Measurements from ENCODE around the gene DNAH6. TPM values are rescaled to one million over a fixed set of nuclear protein-coding genes. Genes with fewer than 3 reads are reported as not detected.
"Not testable (repeated sequence)": the region's sequence is repeated elsewhere in the genome, so short reads cannot be mapped to it uniquely, and the experiment has no call there.

The DNAH6 gene, protein sequence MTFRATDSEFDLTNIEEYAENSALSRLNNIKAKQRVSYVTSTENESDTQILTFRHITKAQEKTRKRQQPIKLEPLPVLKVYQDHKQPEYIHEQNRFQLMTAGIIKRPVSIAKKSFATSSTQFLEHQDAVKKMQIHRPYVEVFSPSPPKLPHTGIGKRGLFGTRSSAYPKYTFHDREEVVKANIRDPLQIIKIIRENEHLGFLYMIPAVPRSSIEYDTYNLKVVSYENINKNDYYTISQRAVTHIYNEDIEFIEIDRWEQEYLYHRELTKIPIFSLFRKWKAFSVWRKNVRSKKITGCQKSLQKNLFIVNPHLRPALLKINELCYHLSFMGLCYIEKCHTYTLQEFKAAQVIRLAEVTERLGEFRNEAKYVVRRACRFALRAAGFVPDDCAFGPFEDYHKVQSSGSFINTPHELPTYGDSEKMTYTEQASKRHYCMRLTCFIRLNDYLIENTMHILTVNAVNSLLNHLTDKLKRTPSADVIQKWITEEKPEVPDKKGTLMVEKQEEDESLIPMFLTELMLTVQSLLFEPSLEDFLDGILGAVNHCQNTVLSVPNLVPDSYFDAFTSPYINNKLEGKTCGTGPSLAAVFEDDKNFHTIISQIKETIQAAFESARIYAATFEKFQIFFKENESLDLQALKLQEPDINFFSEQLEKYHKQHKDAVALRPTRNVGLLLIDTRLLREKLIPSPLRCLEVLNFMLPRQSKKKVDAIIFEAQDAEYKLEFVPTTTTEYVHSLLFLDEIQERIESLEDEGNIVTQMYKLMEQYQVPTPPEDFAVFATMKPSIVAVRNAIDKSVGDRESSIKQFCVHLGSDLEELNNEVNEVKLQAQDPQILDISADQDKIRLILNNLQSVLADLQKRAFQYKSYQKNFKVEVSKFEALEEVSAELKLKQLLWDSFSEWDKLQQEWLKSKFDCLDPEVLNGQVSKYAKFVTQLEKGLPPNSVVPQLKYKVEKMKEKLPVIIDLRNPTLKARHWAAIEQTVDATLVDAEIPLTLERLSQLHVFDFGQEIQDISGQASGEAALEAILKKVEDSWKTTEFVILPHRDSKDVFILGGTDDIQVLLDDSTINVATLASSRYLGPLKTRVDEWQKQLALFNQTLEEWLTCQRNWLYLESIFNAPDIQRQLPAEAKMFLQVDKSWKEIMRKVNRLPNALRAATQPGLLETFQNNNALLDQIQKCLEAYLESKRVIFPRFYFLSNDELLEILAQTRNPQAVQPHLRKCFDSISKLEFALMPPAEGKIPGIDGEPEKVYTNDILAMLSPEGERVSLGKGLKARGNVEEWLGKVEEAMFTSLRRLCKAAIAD (N-terminal part only)
- total RNA-seq (2014; rRNA removed; shearing (Covaris generic)): under 0.01 TPM in 2 replicates

DNA sequence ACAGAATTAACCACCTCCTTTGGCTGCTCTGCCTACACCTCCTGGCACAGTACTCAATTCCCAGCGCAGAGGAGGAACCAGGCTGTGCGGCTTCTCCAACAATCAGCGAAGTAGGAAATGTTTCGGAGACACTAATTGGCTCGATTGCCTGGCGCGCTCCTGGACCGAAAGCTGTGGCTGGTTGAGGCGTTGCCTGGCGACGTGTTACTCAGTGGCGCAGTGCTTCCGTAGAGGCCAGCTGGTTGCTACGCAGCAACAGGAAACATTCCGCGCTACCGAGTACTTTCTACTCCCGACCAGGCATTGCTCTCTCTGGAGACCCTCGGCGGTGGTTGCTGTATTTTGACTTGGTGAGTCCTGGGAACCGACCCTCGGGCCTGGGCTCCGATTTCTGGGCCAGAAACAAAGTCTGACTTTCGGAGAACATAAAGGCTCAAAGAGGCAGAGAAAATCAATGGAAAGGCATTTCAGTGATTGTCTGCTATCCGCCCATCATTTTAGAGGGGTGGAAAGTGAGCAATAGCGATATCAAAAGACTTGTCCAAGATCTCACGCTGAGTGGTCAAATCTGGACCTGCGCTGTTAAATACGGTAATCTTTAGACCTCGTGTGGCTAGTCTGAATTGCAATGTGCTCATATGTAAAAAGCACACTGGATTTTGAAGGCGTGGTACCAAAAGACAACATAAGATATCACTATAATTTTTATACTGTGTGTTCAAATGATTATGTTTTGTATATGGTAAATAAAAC, at the start of gene DNAH6:
Gene DNAH6 (plus strand): TSS at position 265 of the 753 bp plus-strand sequence. CDS start 1,329 bp downstream, outside the sequence.
- in situ Hi-C loops (cut with HindIII; ENCODE audit: low sequenced_read_pairs): no loop called here
- DNase-seq (ENCODE audit: low spot score): peak; percentile 97

DNA sequence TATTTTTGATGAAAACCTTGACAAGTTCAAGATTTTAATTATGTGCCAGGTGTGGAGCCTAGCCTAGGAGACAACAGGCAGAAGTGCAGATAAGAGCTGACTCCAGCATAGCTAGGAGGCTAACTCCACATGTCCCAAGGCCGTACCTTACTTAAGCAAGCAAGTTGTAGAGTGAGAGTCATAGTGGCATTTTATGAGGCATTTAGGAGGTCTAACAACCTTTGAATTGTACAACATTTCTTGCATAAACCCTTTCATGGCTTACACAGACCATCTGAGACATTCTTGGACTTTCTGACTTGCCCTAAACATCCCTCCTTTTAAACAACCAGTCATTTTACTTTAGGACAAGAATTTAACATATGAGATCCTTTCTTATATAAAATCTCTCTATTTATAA, 48.9 kb upstream of the DNAH6 start:
- DNase-seq (ENCODE audit: low spot score): no peak
- in situ Hi-C loops (cut with HindIII; ENCODE audit: low sequenced_read_pairs): no loop called here

- DNase-seq (ENCODE audit: low spot score); in situ Hi-C loops (cut with HindIII; ENCODE audit: low sequenced_read_pairs): not testable (repeated sequence)
These were observed 43.9 kb upstream of the DNAH6 start for GRCh38 chr2:84472423-84472822.

GRCh38 chr2:84472856-84473565, 43.3 kb upstream of the DNAH6 start:
- in situ Hi-C loops (cut with HindIII; ENCODE audit: low sequenced_read_pairs): no loop called here
- no peak for DNase-seq (ENCODE audit: low spot score)

GRCh38 chr2:84474176-84474575, 42.1 kb upstream of the DNAH6 start:
- DNase-seq (ENCODE audit: low spot score): no peak
- in situ Hi-C loops (cut with HindIII; ENCODE audit: low sequenced_read_pairs): no loop called here

DNA sequence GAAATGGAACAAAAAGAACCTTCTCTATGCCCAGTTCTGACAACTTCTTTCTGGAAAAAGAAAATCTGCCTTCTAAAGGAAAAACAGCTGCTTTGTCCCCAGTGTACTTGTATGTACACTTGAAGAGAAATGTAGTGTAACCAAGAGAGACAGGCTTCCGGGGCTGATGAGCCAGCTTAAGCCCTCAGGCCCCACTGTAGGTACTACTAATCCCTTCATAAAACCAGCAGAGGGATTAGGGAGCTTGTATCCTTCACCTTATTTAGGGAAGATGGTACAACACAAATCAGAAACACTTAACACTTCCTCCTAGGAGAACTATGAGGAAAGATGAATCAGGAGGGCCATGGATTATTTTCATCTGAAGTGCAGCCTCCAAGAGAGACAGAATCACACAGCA, 38.4 kb upstream of the DNAH6 start:
- no peak for DNase-seq (ENCODE audit: low spot score)
- in situ Hi-C loops (cut with HindIII; ENCODE audit: low sequenced_read_pairs): no loop called here

DNA sequence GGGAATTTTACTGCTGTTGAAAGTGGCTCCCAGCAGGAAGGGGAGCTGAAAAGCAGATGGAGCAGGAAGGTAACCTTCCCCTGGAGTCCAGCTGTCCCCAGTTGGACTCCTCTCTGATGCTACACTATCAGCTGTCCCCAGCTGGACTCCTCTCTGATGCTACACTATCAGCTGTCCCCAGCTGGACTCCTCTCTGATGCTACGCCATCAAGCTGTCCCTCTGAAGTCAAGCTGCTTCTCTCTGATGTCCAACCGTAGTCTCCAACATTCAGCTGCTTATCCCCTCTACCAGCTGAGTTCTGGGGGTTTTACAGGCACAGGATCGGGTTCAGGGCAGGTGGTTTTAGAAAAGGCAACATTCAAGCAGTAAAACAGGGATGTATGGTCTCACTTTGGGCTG, 37.4 kb upstream of the DNAH6 start:
- in situ Hi-C loops (cut with HindIII; ENCODE audit: low sequenced_read_pairs): no loop called here

GRCh38 chr2:84481702-84482101, 34.6 kb upstream of the DNAH6 start:
- in situ Hi-C loops (cut with HindIII; ENCODE audit: low sequenced_read_pairs): no loop called here
- no peak for DNase-seq (ENCODE audit: low spot score)

More for the DNA sequence above, 37.4 kb upstream of the DNAH6 start:
- DNase-seq (ENCODE audit: low spot score): no peak

- in situ Hi-C loops (cut with HindIII; ENCODE audit: low sequenced_read_pairs): no loop called here
- DNase-seq (ENCODE audit: low spot score): no peak
These were observed 33.7 kb upstream of the DNAH6 start for GRCh38 chr2:84482603-84483002.

- DNase-seq (ENCODE audit: low spot score): no peak
- in situ Hi-C loops (cut with HindIII; ENCODE audit: low sequenced_read_pairs): no loop called here
These were observed 33.0 kb upstream of the DNAH6 start for GRCh38 chr2:84483320-84483719.

DNA sequence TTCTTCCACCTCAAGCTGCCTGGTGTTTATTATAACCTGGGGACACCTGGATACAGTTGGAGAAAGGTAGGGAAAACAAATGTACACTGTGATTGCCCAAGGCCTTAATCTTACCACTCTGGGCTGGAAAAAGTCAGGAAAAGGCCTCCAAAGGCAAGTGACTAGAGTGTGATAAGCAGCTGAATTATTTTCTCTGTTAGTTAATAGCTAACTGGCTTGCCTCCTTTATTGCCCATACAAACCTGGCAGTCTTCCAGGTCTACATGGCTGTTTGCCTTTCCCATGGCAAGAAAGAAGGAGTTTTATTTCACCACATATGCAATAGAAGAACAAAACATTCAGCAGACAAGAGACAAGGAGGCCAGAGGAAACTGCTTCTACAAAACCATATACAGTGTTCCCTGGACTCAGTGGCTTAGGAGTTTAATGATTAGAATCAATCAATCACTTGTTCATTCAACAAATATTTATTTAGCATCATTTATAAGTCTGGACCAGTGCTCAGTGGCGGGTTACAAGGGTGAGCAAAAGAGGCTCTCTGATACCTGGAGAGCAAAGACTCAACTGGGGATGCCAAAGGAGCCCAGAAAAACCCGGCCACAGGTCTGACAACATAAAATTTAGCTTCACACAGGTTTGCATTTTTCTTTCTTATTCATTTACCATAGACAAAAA, 29.7 kb upstream of the DNAH6 start:
- DNase-seq (ENCODE audit: low spot score): peak; percentile 10
- in situ Hi-C loops (cut with HindIII; ENCODE audit: low sequenced_read_pairs): no loop called here

- no peak for DNase-seq (ENCODE audit: low spot score)
- in situ Hi-C loops (cut with HindIII; ENCODE audit: low sequenced_read_pairs): no loop called here
These were observed 28.9 kb upstream of the DNAH6 start for GRCh38 chr2:84487298-84487996.

GRCh38 chr2:84491256-84491655, 25.0 kb upstream of the DNAH6 start:
- no peak for DNase-seq (ENCODE audit: low spot score)
- in situ Hi-C loops (cut with HindIII; ENCODE audit: low sequenced_read_pairs): no loop called here

- DNase-seq (ENCODE audit: low spot score): no peak
- in situ Hi-C loops (cut with HindIII; ENCODE audit: low sequenced_read_pairs): no loop called here
These were observed 24.6 kb upstream of the DNAH6 start for GRCh38 chr2:84491741-84492140.

DNA sequence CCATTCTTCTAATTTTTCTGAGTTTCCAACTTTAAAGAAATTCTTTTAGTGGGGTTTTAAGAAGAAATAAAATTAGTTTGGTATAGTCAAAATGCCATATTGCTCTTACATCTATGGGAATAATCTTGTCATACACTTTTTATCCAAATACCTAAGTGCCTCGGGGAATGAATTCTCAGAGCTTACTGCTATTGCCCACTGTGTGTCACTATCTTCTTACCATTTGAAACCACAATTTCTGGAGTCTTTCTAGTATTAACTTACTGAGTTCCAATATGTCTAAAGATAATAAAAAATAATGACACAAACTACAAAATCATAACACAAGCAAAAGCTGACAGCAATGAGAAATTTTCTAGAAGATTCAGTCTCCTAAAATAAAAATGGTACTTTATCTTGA, 23.7 kb upstream of the DNAH6 start:
- in situ Hi-C loops (cut with HindIII; ENCODE audit: low sequenced_read_pairs): no loop called here
- DNase-seq (ENCODE audit: low spot score): no peak

- in situ Hi-C loops (cut with HindIII; ENCODE audit: low sequenced_read_pairs): no loop called here
- no peak for DNase-seq (ENCODE audit: low spot score)
These were observed 22.8 kb upstream of the DNAH6 start for GRCh38 chr2:84493514-84493913.

DNA sequence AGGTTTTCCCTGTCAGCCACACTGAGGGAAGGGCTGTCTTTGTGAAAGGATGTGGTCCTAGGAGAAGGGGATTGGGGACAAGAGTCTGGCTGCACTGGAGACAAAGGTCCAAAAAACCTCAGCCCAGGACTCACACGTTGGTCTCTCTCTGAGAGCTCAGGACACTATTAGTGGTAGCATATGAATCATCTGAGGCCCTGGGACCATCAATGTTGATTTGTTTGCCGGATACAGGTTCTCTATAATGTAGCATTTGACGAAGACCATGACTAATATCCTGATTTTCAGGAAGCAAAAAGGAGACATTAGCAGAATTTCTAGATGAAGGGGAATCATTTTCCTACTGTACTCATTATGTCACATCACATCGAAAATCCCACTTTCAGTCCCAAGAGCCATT, 22.2 kb upstream of the DNAH6 start:
- no peak for DNase-seq (ENCODE audit: low spot score)
- in situ Hi-C loops (cut with HindIII; ENCODE audit: low sequenced_read_pairs): no loop called here

All from G401 (cell line).